GM19240 (cell line): Measurements from ENCODE around the gene VCPKMT.
"Not testable (repeated sequence)": the region's sequence is repeated elsewhere in the genome, so short reads cannot be mapped to it uniquely, and the experiment has no call there.

Experiments
- DNase-seq: peaks from one replicate; pipeline ENCODE4 v3.0.0; 2011; ENCODE audit warnings: low spot score; ENCODE audit not compliant: insufficient read length

Gene VCPKMT

DNA sequence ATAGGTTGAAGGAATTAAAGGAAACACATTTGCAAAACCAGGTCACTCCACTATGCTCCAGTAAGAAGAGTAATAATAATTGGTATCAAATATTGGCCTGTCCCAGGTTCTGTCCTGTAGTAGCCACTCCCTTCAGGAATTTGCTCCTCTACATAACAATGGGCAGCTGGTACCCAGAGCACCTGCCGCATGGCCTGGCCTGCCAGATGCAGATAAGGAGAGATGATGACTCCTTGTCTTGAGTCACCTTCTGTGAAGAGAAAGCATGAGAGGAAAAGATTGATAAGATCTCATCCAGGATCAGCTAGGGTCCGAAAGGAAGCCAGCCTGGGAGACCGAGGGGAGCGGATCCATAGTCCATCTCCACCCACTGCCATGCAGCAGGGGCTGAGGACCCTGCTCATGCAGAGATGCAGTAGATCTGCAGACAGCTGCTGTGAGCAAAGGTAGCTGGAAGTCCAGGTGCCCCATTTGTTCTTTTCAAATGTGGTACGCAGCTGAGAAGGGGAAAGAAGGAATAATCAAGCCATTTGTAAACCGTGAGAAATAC lies 24.3 kb downstream of the VCPKMT start:
- no peak for DNase-seq

DNA sequence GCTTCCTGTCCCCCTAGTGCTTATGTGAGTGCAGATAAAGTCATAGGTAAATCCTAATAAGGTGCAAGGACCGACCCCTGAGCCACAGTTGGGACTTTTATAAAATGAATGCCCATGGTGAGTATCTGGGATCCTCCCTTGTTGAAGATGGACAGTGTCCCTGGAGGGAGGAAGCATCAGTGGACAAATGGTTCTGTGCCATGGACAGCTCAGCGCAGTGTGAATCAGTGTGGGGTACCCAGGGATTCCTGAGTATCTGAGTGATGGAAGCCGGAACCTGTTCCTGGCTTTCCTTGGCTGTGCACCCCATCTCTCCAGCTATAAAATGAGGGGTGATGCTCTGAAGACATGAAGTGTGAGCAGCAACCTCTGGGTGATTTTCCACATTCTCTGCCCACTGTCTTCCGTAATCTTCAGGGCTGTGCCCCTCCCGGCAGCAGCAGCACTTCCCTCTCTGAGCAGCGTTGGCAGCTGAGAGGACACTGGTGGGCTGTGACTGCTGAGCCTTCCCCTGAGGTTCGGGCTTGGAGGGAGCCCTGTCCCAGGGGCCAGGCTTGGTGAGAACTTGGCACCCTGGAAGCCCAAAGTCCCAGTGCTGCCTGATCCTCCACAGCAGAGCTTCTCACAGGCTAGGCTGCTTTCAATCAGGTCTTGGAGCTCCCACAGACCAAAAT lies 25.0 kb downstream of the VCPKMT start:
- no peak for DNase-seq

DNA sequence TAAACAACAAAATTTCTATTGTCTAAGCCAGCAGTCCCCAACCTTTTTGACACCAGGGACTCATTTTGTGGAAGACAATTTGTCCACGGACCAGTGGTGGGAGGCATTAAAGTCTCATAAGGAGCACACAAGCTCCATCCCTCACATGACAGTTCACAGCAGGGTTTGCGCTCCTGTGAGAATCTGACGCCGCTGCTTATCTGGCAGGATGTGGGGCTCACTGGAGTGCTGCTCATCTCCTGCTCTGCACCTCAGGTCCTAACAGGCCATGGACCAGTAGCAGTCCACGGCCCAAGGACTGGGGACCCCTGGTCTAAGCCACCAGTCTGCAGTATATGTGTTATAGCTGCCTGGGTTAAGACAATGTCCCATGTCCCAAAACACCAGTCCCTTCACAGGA lies 27.2 kb downstream of the VCPKMT start:
- no peak for DNase-seq

DNA sequence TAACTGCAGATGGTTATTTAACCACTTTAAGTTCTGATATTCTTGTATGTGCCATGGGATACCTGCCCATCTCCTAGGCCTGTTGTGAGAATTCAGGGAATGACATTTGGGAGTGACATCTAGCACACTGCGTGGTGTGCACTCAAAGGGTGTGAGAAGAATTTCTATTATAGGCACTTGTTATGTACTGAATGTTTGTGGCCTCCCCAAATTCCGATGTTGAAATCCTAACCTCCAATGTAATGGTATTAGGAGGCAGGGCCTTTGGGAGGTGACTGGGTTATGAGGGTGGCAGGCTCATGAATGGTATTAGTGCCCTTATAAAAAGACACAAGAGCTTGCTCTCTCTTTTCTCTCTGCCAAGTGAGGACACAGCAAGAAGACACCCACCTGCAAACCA lies 27.6 kb downstream of the VCPKMT start:
- DNase-seq = no peak

DNA sequence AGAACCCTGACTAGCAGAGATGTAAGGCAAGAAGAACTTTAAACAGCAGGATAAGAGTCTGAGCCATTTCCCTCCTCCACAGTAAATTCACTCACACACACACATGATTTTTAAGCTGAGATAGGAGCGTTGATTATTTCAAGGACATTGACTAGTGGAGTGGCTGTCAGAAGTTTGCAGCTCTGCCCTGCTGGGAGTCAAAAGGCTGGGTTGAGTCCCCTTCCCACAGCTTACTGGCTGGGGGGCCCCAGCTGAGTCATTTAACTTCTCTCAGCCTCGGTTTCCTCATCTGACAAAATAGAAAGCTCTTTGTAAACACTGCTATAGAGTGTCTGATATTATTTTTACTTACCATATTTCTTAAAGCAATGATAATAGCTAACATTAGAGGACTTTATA lies 28.3 kb downstream of the VCPKMT start:
- DNase-seq = no peak

DNA sequence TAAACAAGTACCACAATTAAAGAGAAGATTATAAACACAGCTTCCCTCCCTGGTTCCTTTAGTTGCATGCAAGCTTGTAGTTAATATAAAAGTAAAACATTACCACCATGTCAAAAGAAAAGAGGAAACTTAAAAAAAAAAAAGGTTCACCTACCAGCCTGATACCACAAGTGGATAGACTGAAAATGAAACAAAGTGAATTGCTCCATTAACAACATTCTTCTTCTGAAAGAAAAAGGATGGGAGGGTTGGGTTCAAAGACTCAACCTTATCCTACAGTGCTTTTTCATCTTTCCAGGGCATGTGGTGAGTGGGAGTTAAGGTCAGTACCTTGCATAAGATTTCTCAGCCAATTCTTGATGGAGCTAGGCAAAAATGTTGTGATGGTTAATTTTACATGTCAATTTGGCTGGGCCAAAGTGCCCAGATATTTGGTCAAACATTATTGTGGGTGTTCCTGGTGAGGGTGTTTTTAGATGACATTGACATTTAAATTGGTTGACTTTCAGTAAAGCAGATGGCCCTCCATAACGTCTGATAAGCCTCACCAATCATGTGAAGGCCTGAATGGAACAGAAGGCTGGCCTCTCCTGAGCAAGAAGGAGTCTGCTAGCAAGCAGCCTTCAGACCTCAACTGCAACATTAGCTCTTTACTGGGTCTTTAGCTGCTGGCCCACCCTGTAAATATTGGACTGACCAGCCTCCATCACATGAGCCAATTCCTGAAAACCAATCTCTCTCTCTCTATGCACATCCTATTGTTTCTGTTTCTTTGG lies 28.8 kb downstream of the VCPKMT start:
- DNase-seq = no peak

DNA sequence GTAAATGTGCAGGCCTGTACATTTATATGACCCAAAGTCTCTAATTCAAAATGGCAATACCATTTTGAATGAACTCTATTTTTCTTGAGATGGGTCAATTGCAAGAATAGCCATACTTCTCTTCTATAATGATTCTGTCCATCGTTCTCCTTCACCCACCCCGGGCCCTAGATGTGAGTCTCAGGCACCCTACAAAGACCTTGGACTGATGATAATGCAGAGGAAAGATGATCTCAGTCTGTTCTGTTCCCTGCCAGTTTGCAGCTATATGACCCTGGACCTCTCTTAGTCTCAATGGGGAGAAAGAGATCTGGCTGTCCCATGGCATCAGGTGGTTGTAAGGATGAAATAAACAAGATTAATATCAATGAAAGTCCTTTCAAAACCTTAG lies 30.1 kb downstream of the VCPKMT start:
- DNase-seq = no peak

DNA sequence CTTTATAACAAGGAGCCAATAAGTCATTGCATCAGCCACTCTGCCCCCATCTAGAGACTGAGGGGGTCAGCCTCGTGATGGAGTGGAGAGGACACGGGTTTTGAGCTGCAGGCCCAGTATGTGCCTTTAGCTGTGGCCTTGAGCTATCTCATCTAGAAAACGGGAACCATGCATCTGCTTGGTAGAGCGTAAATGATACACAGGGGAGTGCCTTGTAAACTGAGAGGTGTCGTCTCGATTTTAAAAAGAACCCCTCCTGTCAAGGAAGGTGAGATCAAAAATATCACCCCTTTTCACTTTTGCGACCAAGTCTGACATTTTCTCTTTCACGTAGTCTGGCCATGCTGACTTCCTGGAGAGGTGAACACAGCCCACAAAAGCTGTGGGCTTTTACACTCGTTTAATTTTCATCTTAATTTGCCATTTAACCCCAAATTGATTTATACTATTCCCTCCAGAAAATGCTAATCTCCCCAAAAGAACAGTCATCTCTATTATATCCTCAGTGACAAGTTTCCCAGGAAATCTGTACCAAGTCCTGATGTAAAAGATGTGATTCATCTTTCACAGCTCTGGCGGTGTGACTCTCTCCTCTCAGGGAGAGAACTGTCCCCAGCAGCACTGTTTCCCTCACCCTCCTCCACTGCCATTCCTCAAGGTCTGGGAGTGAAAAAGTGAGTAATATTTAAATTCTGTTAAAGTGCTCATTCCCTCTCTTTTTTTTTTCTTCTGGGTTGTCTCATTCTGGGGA lies 30.6 kb downstream of the VCPKMT start:
- no peak for DNase-seq

DNA sequence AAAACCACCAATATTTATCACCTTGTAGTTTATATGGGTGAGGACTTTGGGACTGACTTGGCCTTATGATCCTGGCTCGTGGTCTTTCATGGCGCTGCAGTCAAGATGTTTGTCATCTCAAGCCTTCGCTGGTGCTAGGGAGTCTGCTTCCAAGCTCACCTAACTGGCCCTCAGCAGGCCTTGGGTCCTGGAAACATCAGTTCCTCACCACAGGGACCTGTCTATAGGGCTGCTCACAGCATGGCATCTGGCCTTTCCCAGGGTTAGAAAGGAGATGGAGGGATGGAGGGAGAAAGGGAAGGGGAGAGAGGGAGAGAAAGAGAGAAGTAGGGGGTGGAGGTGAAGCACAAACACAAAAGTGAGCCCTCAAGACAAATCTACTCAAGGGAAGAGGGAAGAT lies 31.7 kb downstream of the VCPKMT start:
- DNase-seq = no peak

DNA sequence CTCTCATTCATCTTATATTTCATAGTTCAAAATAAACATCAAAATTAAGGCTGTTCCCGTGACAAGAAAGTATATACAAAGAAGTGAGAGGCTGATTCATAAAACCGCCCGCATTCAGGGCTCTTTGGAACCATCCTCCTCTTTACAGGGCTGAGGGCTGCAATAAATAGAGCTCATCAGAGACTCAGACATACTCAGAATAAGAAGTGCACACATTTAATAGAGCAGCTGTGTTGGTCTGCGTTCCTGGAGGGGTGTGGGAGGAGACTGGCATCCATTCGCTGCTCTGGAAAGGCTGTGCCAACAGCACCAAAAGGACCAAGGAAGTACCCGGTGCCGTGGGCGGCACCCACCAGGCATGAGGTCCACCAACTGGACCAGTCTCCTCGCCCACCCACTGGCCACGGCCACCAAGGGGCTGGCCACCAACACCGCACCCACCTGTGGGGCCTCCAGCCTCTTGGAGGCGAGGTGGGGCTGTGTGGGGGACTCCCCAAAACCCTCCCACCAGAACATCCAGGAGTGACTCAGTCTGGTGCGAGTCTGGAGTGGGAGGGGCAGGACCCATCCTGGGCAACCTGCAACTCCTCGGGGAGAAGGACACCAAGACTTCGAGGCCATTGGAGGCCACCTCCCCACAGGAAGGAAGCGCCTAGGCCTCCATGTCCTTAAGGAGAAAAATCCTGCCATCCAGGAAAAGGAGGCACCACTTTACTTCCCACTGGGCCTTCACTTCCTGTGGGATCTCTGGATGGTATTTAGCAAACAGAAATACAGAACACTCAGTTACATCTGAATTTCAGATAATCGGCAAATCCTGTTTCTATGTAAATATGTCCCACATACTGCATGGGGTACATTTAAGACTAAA lies 32.7 kb downstream of the VCPKMT start:
- DNase-seq = no peak

DNA sequence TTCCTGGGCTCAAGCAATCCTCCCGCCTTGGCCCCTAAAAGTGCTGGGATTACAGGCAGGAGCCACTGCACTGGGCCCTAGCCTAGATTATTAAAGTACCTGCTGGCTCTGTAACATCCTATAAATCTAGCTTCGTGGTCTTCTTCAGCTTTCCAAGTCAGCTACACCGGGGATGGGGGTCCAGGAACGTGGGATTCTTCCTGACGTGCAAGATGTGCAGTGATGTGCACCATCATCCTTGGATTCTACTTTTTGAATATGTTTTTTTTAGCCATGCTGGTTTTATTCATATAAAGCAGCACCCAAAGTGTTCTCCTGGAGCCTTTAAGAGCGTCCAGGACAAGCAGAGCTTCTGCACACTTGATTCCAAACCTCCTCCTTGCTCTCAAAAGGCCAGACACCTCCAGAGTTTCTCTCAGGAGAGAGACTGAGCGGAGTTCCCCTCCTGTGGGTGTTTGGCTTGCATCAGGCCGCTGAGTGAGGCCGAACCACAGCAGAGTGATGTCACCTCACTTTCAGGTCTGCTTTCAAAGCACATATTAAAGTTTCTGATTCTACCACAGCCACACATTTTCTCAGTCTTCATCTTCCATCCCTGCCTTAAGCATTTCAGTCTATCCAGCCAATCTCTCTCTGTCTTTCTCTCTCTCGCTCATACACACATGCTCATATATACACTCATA lies 33.4 kb downstream of the VCPKMT start:
- DNase-seq = peak; percentile 73

DNA sequence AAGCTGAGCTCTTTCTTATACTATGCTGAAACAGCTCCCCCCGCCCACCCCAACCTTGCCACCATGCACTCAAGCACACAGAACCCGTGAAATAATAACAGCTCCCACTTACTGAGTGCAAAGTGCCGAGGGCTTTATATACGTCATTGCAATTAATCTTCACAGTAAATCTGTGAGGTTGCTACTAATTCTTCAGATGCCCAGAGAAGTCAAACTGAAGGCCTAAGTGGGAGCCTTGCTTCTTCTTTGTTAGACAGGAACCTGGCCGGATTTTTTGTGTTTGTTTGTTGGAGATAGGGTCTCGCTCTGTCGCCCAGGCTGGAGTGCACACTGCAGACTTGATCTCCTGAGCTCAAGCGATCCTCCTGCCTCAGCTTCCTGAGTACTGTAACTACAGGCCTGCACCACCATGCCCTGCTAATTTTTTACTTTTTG lies 34.0 kb downstream of the VCPKMT start:
- DNase-seq = no peak

DNA sequence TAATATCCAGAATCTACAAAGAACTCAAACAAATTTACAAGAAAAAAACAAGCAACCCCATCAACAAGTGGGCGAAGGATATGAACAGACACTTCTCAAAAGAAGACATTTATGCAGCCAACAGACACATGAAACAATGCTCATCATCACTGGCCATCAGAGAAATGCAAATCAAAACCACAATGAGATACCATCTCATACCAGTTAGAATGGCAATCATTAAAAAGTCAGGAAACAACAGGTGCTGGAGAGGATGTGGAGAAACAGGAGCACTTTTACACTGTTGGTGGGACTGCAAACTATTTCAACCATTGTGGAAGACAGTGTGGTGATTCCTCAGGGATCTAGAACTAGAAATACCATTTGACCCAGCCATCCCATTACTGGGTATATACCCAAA lies 37.3 kb downstream of the VCPKMT start:
- DNase-seq = not testable (repeated sequence)

DNA sequence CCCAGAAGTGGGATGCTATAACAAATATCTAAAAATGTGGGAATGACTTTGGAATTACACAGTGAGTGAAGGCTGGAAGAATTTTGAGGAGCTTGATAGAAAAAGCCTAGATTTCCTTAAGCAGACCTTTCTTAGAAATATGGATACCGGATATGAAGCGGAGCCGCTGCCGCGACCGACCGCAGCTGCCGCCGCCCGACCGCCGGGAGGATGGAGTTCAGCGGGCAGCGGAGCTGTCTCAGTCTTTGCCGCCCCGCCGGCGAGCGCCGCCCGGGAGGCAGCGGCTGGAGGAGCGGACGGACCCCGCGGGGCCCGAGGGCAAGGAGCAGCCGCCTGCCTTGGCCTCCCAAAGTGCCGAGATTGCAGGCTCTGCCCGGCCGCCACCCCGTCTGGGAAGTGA lies 42.7 kb downstream of the VCPKMT start:
- not testable (repeated sequence) for DNase-seq

DNA sequence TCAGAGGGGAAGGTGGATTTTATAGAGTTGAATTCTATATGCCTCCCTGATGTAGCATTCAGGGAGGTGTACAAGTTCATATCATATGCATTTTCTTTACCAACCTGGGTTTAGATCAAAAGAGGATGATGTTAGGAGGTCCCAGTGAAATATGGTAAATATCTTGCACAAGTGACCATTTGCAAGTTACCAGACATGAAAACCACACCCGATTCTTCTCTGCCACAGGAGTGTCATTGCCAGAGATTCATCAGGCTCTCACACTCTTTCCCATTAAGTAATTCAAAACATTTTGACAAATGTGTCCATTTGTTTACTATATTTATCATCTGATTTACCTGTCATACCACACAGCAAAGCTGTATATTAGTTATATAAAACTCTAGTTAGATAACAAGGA lies 44.0 kb downstream of the VCPKMT start:
- DNase-seq = no peak

DNA sequence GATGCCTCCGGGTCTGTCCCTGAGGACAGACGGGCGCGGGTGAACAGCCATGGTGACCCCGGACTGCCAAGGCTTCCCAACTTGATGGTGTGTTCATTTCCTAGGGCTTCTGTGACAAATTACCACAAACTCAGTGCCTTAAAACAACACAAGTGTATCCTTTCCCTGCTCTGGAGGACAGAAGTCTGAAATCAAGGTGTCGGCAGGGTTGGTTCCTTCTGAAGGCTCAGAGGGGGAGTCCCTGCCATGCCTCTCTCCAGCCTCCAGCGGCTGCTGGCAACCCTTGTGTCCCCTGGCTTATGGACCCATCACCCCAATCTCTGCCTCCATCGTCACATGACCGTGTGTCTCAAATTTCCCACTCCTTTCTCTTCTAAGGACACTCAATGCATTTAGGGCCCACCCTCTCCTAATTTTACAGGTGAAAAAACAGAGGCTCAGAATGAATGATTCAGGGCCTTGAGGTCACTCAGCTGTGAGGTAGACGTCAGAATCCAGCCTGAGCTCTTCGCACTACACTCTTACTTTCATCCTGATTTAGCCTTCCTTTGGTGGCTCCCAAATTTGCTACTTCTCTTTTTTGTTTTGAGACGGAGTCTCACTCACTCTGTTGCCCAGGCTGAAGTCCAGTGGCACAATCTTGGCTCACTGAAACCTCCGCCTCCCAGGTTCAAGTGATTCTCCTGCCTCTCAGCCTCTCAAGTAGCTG lies 45.4 kb downstream of the VCPKMT start:
- no peak for DNase-seq

DNA sequence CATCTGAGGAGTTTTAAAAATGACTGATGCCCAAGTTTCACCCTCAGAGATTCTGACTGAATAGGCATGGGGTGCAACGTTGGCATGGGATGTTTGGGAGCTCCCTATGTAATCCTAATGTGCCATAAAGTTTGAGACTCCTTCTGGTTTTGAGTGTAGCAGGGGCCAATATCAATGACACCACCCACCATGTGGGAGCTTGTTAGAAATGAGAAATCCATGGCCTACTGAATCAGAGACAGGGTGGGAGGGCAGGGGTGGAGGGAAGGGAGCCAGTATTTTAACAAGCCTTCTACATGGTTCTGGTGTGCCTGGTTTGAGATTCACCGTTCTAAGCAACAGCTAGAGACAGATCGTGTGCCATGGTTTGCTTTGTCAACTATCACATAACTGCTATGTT lies 46.1 kb downstream of the VCPKMT start:
- DNase-seq = no peak

DNA sequence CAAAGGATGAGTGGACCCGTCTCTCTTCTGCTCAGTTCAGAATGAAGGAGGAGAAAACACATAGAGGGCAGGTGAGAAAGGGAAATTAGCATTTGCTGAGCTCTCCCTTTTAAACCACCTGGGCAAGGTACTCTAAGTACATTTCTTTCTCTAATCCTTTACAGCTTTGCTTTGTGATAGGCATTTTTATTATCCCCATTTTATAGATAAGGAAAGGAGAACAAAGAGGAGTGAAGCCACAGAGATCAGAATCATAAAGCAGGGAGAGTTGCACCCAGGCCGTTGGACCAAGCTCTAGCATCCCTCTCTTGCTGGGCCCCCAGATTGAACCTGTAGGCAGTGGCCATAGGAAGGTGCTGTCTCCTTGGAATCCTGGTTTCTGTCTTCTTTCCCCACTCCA lies 47.0 kb downstream of the VCPKMT start:
- no peak for DNase-seq

DNA sequence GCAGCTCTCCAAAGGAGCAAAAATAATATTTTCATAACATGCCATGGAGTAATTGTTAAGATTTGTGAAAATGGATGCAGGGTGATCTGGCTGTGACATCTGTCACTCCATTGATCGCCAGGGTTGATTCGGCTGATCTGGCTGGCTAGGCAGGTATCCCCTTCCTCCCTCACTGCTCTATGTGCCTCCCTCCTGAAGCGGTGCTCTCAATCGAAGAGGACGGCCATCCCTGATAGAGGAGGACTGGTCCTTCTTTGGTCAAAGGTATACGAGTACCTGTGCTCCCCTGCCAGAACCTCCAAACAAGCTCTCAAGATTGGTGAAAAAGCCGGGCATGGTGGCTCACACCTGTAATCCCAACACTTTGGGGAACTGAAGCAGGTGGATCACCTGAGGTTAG lies 47.9 kb downstream of the VCPKMT start:
- no peak for DNase-seq
